ENCODE data around the gene ADAP1. TPM values are rescaled to one million over a fixed set of nuclear protein-coding genes. Genes with fewer than 3 reads are reported as not detected.
A peak's percentile ranks its signal among the peaks of the same experiment; 100 is the strongest.

ADAP1 gene
- polyA plus RNA-seq, 1 donor: 62.0 TPM

DNA sequence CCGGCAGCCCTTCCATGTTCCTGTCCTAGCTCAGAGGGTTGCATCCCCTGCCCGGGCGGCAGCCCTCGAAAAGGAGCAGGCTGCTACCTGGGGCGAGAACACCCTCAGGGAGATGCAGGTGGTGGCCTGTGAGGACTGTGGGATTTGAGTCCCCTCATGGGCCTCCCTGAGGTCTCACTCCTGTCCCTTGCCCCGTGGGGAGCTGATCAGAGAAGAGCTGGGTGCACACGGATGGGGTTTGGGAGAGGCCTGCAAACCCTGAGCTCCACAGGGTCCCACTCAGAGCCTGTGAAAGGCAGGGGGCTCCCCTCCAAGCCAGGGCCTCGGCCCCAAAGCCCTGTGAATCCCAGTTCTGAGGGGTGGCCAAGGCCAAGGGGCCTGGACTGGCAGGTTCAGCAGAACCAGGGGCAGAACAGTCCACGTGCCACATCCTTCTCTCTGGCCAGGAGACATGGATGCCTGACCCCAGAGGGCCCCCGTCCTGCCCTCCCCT lies 28.1 kb upstream of the ADAP1 start:
- peak overlapping the region; percentile 95 for H3K27ac ChIP-seq (ENCODE audit: low read length)
- H3K27me3 ChIP-seq (ENCODE audit: control insufficient read depth, insufficient read depth, low read length): no peaks in the 10 kb centered on the region
- no peak overlapping the region for H3K4me3 ChIP-seq (ENCODE audit: low read length)
- H3K4me1 ChIP-seq (ENCODE audit: control insufficient read depth, insufficient read depth, low read length): peaks cover 65% of the 10 kb centered on the region
- no CpG with 5 or more reads among the region's 10 CpGs for WGBS (ENCODE audit: insufficient coverage, low lambda C conversion rate)
- H3K36me3 ChIP-seq (ENCODE audit: control insufficient read depth, insufficient read depth, low read length): peaks cover 33% of the 10 kb centered on the region
- peaks cover 25% of the 10 kb centered on the region for H3K9me3 ChIP-seq (ENCODE audit: control insufficient read depth, low read depth, low read length)
- DNase-seq: no peak

DNA sequence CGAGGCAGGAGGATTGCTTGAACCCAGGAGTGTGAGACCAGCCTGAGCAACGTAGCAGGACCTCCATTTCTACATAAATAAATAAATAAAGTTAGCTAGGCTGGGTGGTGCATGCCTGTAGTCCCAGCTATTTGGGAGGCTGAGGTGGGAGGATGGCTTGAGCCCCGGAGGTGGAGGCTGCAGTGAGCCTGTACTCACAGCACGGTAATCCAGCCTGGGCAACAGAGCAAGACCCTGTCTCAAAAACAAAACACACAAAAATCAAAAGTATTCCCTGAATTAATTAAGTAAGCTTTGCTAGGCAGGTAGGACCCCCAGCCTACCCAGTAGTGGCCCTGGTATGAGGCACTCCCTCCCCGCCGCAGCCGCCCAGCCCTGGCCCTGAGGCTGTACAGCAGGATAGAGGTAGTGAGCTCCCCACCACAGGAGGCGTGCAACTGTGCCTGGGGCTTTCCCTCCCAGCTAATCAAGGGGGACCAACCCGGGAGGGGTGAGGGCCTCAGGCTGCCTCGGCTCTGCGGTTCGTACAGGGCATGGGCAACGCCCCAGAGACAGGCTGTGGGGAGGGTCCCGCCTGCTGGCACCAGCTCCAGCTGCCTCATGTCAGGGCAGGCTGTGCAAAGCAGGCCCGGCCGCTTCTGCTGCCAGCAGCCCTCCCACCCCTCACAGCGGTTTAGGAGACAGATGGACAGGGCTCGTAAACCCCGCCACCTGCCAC lies 27.5 kb upstream of the ADAP1 start:
- no CpG with 5 or more reads among the region's 19 CpGs for WGBS (ENCODE audit: insufficient coverage, low lambda C conversion rate)
- peaks cover 27% of the 10 kb centered on the region for H3K36me3 ChIP-seq (ENCODE audit: control insufficient read depth, insufficient read depth, low read length)
- H3K4me1 ChIP-seq (ENCODE audit: control insufficient read depth, insufficient read depth, low read length): peaks cover 66% of the 10 kb centered on the region
- peak overlapping the region; percentile 95 for H3K27ac ChIP-seq (ENCODE audit: low read length)
- H3K9me3 ChIP-seq (ENCODE audit: control insufficient read depth, low read depth, low read length): peaks cover 19% of the 10 kb centered on the region
- no peak overlapping the region for H3K4me3 ChIP-seq (ENCODE audit: low read length)
- DNase-seq: no peak
- H3K27me3 ChIP-seq (ENCODE audit: control insufficient read depth, insufficient read depth, low read length): no peaks in the 10 kb centered on the region

DNA sequence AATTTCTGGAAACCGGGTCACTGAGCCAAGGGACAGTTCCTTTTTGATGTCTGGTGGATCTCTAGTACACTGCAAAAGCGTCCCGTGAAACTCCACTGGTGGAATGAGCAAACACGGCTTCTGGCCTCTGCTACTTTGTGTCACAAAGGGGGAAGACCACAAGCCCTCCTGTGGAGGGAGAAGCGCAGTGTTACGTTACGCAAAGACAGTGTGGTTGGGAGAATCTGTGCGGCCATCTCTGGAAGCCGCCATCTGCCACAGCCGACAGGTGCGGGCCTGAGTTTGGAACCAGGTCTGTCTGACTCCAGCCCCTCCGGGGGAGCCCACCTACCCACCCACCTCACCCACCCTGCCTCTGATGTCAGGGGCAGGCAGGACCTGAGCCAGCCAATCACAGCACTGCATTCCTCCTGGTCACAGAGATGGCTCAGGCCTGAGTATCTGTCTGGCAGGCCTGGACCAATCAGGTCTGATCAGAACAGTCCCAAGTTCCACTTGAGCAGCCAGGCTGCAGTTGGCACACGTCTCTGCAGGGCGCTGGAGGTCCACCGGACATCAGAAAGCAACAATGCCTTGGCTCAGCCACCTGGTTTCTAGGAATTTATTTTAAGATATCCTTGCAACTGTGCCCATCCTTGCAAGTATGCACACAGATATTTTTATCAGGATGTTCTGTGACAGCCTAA lies 25.5 kb upstream of the ADAP1 start:
- WGBS (ENCODE audit: insufficient coverage, low lambda C conversion rate): no CpG with 5 or more reads among the region's 15 CpGs
- Histone ChIP-seq H3K27ac (ENCODE audit: low read length) (peak overlapping the region; percentile 89), H3K36me3 (ENCODE audit: control insufficient read depth, insufficient read depth, low read length) (peaks cover 7% of the 10 kb centered on the region), H3K27me3 (ENCODE audit: control insufficient read depth, insufficient read depth, low read length) (no peaks in the 10 kb centered on the region), H3K9me3 (ENCODE audit: control insufficient read depth, low read depth, low read length) (peaks cover 14% of the 10 kb centered on the region), H3K4me3 (ENCODE audit: low read length) (no peak overlapping the region), H3K4me1 (ENCODE audit: control insufficient read depth, insufficient read depth, low read length) (peaks cover 60% of the 10 kb centered on the region)
- DNase-seq: no peak

DNA sequence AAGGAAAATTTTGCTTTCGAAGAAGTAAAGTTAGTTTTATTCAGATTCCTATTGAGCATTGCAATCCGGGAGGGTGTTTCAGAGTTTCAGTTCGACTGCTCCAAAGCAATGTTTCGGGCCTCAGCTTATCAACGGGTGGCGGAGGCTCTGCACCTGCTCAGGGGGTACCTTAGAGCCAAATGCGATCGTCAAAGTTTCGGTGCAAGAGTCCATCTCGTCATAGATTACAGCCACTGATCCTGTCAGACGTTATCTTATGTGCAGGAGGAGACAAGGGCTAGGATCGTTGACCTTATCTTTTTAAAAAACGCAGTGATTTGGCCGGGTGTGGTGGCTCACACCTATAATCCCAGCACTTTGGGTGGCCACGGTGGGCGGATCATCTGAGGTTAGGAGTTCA lies 24.7 kb upstream of the ADAP1 start:
- H3K36me3 ChIP-seq (ENCODE audit: control insufficient read depth, insufficient read depth, low read length): no peaks in the 10 kb centered on the region
- no CpG with 5 or more reads among the region's 16 CpGs for WGBS (ENCODE audit: insufficient coverage, low lambda C conversion rate)
- peak overlapping the region; percentile 89 for H3K27ac ChIP-seq (ENCODE audit: low read length)
- H3K4me1 ChIP-seq (ENCODE audit: control insufficient read depth, insufficient read depth, low read length): peaks cover 60% of the 10 kb centered on the region
- peaks cover 10% of the 10 kb centered on the region for H3K9me3 ChIP-seq (ENCODE audit: control insufficient read depth, low read depth, low read length)
- H3K4me3 ChIP-seq (ENCODE audit: low read length): no peak overlapping the region
- peak; percentile 75 to 85 for DNase-seq
- H3K27me3 ChIP-seq (ENCODE audit: control insufficient read depth, insufficient read depth, low read length): no peaks in the 10 kb centered on the region

DNA sequence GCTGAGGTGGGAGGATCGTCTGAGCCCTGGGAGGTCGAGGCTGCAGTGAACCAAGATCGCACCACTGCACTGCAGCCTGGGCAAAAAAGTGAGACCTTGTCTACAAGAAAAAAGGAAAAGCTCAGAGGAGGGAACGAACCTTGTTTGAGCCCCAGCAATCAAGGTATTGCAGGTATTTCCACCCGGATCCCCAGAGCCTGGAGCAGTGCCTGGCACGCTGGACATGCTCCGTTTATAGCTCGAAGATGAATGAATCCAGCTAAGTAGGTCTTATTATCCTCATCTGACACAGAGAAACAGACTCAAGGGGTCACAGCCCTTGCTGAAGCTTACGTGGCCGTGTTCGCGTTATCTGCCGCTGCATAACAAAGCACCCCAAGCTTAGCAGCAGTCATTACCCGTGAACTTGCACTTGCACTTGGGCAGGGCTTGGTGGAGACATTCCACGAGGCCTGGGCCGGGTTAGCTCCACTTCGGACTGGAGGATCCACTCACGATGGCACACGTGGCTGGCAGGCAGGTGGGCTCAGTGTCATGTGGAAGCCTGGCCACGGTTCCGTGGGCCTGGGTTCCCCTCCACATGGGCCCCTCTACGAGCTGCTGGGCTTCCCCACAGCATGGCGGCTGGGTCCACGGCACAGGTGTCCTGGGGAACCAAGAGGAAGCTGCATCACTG lies 24.1 kb upstream of the ADAP1 start:
- Histone ChIP-seq H3K27me3 (ENCODE audit: control insufficient read depth, insufficient read depth, low read length) (no peaks in the 10 kb centered on the region), H3K36me3 (ENCODE audit: control insufficient read depth, insufficient read depth, low read length) (no peaks in the 10 kb centered on the region), H3K4me1 (ENCODE audit: control insufficient read depth, insufficient read depth, low read length) (peaks cover 60% of the 10 kb centered on the region), H3K4me3 (ENCODE audit: low read length) (peak overlapping the region; percentile 9), H3K27ac (ENCODE audit: low read length) (peak overlapping the region; percentile 89), H3K9me3 (ENCODE audit: control insufficient read depth, low read depth, low read length) (peaks cover 8% of the 10 kb centered on the region)
- peak; percentile 77 to 88 for DNase-seq
- WGBS (ENCODE audit: insufficient coverage, low lambda C conversion rate): no CpG with 5 or more reads among the region's 24 CpGs

DNA sequence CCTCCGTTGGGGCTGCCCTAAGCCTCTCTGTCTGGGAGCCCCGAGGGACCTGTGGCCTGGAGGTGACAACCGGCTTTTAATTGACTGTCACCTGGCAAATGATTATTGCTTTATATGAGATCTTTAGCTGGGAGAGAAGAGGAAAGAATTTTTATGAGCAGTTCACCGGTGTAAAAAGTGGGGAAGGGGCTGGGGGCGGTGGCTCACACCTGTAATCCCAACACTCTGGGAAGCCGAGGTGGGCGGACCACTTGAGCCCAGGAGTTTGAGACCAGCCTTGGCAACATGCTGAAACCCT lies 23.5 kb upstream of the ADAP1 start:
- Histone ChIP-seq H3K9me3 (ENCODE audit: control insufficient read depth, low read depth, low read length) (peaks cover 4% of the 10 kb centered on the region), H3K4me3 (ENCODE audit: low read length) (peak overlapping the region; percentile 9), H3K27ac (ENCODE audit: low read length) (peak overlapping the region; percentile 89), H3K27me3 (ENCODE audit: control insufficient read depth, insufficient read depth, low read length) (no peaks in the 10 kb centered on the region), H3K36me3 (ENCODE audit: control insufficient read depth, insufficient read depth, low read length) (peaks cover 5% of the 10 kb centered on the region), H3K4me1 (ENCODE audit: control insufficient read depth, insufficient read depth, low read length) (peaks cover 66% of the 10 kb centered on the region)
- 27% methylated on average over 3 of the region's 7 CpGs for WGBS (ENCODE audit: insufficient coverage, low lambda C conversion rate)
- no peak for DNase-seq

DNA sequence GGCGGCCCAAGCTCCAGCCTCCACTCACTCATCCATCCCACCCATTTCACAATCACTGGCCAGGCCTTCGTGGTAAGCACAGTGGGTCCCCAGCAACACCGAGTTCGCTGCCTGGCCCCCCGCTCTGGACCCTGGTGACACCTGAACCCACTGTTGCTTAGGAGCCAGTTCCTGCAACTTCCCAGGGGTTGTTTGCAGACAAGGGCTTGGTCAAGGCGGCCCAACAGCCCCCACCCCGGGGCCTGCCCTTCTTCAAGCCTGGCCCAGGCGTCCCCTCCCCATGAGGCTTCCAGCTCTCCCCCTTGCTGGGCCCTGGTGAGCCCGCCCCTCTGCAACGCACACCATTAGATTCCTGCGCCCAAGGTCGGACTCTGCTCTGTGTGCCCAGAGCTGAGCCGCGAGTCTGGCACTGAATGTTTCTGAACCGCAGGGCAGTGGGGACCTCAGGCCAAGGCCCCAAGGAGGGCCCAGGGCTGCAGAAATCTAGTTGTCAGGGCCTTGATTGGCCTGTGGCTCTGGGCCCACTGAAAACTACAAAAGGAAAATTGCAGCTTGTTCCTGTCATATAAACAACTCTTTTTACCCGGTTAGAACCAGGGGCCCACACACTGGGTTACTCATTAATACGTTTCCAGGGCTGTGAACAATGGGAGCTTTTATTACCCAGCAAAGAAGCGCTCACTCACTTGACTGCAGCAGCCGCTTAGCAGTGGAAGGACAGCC lies 23.0 kb upstream of the ADAP1 start:
- Histone ChIP-seq H3K4me1 (ENCODE audit: control insufficient read depth, insufficient read depth, low read length) (peaks cover 65% of the 10 kb centered on the region), H3K36me3 (ENCODE audit: control insufficient read depth, insufficient read depth, low read length) (peaks cover 7% of the 10 kb centered on the region), H3K9me3 (ENCODE audit: control insufficient read depth, low read depth, low read length) (peaks cover 4% of the 10 kb centered on the region), H3K27me3 (ENCODE audit: control insufficient read depth, insufficient read depth, low read length) (no peaks in the 10 kb centered on the region), H3K27ac (ENCODE audit: low read length) (peak overlapping the region; percentile 89), H3K4me3 (ENCODE audit: low read length) (peak overlapping the region; percentile 96)
- WGBS (ENCODE audit: insufficient coverage, low lambda C conversion rate): 20% methylated on average over 1 of the region's 19 CpGs
- peak; percentile 95 to 99 for DNase-seq

DNA sequence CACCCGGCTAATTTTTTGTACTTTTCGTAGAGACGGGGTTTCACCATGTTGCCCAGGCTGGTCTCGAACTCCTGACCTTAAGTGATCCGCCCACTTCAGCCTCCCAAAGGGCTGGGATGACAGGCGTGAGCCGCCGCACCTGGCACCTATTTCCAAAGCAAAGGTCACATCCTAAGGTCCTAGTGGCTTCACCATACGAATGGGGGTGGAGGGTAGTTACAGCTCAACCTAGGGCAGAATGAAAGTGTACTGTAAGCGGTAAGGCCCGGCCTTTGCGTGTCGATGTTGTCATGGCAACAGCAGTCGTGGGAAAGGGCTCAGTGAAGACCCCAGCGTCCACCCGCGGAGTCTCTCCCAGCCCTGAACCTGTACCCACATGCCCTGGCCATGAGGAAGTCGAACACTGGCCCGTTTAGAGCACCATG lies 22.4 kb upstream of the ADAP1 start:
- peaks cover 65% of the 10 kb centered on the region for H3K4me1 ChIP-seq (ENCODE audit: control insufficient read depth, insufficient read depth, low read length)
- peak overlapping the region; percentile 89 for H3K27ac ChIP-seq (ENCODE audit: low read length)
- H3K36me3 ChIP-seq (ENCODE audit: control insufficient read depth, insufficient read depth, low read length): peaks cover 13% of the 10 kb centered on the region
- peaks cover 4% of the 10 kb centered on the region for H3K9me3 ChIP-seq (ENCODE audit: control insufficient read depth, low read depth, low read length)
- no CpG with 5 or more reads among the region's 19 CpGs for WGBS (ENCODE audit: insufficient coverage, low lambda C conversion rate)
- no peaks in the 10 kb centered on the region for H3K27me3 ChIP-seq (ENCODE audit: control insufficient read depth, insufficient read depth, low read length)
- peak overlapping the region; percentile 96 for H3K4me3 ChIP-seq (ENCODE audit: low read length)
- no peak for DNase-seq

DNA sequence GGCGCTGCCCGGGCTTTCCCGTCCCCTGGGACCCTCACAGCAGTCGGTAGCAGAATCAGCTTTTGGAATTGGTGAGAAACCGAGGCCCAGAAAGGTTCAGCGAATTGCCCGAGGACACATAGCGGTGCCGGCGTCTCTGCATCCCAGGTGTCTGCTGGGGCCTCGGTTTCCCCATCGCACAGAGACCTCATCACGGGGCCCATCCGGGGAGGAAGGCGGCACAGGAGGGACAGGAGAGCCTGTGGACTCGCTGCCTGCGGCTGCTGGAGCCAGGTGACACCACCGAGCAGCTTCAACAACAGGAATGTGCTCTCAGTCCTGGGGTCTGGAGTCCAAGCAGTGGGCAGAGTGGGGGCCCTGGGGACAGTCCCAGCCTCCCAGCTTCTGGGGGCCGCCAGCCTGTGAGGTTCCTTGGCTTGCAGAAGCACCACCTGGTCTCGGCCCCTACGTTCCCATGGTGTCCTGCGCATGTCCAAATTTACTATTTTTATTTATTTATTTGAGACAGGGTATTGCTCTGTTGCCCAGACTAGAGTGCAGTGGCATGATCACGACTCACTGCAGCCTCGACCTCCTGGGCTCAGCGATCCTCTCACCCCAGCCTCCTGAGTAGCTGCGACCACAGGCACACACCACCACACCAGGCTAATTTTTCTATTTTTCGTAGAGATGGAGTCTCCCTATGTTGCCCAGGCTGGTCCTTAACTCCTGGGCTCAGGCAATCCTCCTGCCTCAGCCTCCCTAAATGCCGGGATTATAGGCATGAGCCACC lies 21.4 kb upstream of the ADAP1 start:
- Histone ChIP-seq H3K4me3 (ENCODE audit: low read length) (peak overlapping the region; percentile 96), H3K36me3 (ENCODE audit: control insufficient read depth, insufficient read depth, low read length) (peaks cover 23% of the 10 kb centered on the region), H3K4me1 (ENCODE audit: control insufficient read depth, insufficient read depth, low read length) (peaks cover 69% of the 10 kb centered on the region), H3K27me3 (ENCODE audit: control insufficient read depth, insufficient read depth, low read length) (no peaks in the 10 kb centered on the region), H3K27ac (ENCODE audit: low read length) (peak overlapping the region; percentile 89), H3K9me3 (ENCODE audit: control insufficient read depth, low read depth, low read length) (peaks cover 4% of the 10 kb centered on the region)
- 27% methylated on average over 3 of the region's 28 CpGs for WGBS (ENCODE audit: insufficient coverage, low lambda C conversion rate)
- DNase-seq: peak in 1 of 2 donors; percentile 68

All from large intestine (tissue), 3 donors.